ENCODE data around the gene FSTL4. TPM values are rescaled to one million over a fixed set of nuclear protein-coding genes. Genes with fewer than 3 reads are reported as not detected.

Gene FSTL4
- total RNA-seq, 1 experiment from 2014 or later: 2.7 TPM

DNA sequence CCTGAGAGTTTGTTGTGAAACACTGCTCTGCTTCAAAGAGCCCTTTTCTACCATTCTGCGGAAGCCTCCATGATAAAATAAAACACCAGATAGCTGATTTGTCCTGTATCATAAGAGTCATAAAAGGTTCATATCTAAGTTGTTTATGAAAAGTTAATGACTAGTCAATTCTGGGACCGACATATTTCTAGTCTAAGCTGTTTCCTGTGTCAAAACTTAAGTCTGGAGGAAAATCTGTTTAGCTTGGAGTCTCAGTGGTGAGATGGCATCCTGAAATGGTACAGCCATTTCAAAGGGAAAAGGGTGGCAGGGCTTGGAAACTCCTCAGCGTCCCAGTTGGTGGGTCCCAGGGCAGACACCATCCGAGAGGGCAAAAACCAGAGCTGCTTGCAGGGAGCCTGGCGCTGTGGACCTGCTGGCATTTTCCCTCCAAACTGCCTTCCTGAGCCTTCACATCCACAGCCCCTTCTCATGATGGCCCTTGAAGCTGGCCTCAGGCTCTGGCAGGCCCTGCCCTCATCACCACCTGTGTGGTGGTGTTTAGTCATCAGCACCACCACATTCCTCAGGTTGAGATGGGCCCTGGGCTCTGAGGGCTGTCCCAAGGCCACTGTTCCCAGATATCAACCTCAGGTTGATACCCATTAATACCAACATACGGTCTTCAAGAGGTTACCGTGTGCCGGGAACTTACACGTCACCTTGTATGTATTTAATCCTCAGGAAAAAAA is 376.5 kb downstream of the FSTL4 start:
- H3K27ac Mint-ChIP-seq (ENCODE audit: unreplicated experiment): peak overlapping the region; percentile 58
- no peak overlapping the region for H3K4me3 Mint-ChIP-seq (ENCODE audit: unreplicated experiment)
- H3K9me3 ChIP-seq: no peaks in the 10 kb centered on the region
- ChIA-PET POLR2A (no interaction called here), CTCF (no interaction called here)
- intact Hi-C loops (cut with micrococcal nuclease; ENCODE audit: unreplicated experiment): no loop called here
- no peaks in the 10 kb centered on the region for H3K27me3 ChIP-seq (replicated peaks; ENCODE audit: control insufficient read depth, insufficient read depth, low read length)
- BruUV-seq (replicated peaks): no TSS peak
- no peaks in the 10 kb centered on the region for H3K9me3 Mint-ChIP-seq (ENCODE audit: unreplicated experiment)
- H3K4me3 ChIP-seq (ENCODE audit: low read depth, low read length): no peak overlapping the region
- H3K4me1 Mint-ChIP-seq (ENCODE audit: low read depth, unreplicated experiment): peaks cover 15% of the 10 kb centered on the region
- peaks cover 10% of the 10 kb centered on the region for H3K4me1 ChIP-seq
- no peak for DNase-seq
- no peaks in the 10 kb centered on the region for H3K36me3 ChIP-seq (ENCODE audit: control insufficient read depth, insufficient read depth, low read length)
- peaks cover 5% of the 10 kb centered on the region for H3K27me3 Mint-ChIP-seq (ENCODE audit: insufficient read depth, unreplicated experiment)
- H3K36me3 Mint-ChIP-seq (ENCODE audit: insufficient read depth, unreplicated experiment): peaks cover 6% of the 10 kb centered on the region
- TF ChIP-seq, protein P1, sequence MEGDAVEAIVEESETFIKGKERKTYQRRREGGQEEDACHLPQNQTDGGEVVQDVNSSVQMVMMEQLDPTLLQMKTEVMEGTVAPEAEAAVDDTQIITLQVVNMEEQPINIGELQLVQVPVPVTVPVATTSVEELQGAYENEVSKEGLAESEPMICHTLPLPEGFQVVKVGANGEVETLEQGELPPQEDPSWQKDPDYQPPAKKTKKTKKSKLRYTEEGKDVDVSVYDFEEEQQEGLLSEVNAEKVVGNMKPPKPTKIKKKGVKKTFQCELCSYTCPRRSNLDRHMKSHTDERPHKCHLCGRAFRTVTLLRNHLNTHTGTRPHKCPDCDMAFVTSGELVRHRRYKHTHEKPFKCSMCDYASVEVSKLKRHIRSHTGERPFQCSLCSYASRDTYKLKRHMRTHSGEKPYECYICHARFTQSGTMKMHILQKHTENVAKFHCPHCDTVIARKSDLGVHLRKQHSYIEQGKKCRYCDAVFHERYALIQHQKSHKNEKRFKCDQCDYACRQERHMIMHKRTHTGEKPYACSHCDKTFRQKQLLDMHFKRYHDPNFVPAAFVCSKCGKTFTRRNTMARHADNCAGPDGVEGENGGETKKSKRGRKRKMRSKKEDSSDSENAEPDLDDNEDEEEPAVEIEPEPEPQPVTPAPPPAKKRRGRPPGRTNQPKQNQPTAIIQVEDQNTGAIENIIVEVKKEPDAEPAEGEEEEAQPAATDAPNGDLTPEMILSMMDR (IDR thresholded peaks at IDR 0.05; ENCODE audit: insufficient read depth in 1 of 2, low read depth in 1 of 2, low read length in 1 of 2, severe bottlenecking in 1 of 2, unreplicated experiment in 1 of 2): no peak

DNA sequence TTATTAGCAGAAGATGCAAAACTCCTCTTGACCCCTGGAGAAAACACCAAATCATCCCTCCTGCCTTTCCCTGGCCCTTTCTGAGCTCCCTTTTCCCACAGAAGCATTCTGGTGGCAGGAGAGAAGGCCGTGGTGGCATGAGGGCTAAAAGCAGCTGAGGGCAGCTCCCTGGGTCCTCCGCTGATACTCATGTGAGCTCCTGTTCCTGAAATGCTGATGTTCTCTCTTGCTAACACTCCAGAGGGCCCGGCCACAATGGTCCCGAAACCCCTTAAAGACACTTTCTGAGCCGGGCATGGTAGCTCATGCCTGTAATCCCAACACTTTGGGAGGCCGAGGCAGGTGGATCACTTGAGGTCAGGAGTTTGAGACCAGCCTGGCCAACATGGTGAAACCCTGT is 377.4 kb downstream of the FSTL4 start:
- H3K4me3 Mint-ChIP-seq (ENCODE audit: unreplicated experiment): no peak overlapping the region
- H3K36me3 ChIP-seq (ENCODE audit: control insufficient read depth, insufficient read depth, low read length): no peaks in the 10 kb centered on the region
- H3K27me3 Mint-ChIP-seq (ENCODE audit: insufficient read depth, unreplicated experiment): peaks cover 5% of the 10 kb centered on the region
- DNase-seq: no peak
- ChIA-PET CTCF (no interaction called here), POLR2A (no interaction called here)
- H3K27me3 ChIP-seq (replicated peaks; ENCODE audit: control insufficient read depth, insufficient read depth, low read length): no peaks in the 10 kb centered on the region
- TF ChIP-seq, protein P1 (IDR thresholded peaks at IDR 0.05; ENCODE audit: insufficient read depth in 1 of 2, low read depth in 1 of 2, low read length in 1 of 2, severe bottlenecking in 1 of 2, unreplicated experiment in 1 of 2): no peak
- H3K4me1 ChIP-seq: peaks cover under 1% of the 10 kb centered on the region; the same call in 1 of the 2 replicates
- no peaks in the 10 kb centered on the region for H3K9me3 Mint-ChIP-seq (ENCODE audit: unreplicated experiment)
- H3K36me3 Mint-ChIP-seq (ENCODE audit: insufficient read depth, unreplicated experiment): peaks cover 6% of the 10 kb centered on the region
- H3K27ac Mint-ChIP-seq (ENCODE audit: unreplicated experiment): no peak overlapping the region
- no TSS peak for BruUV-seq (replicated peaks)
- intact Hi-C loops (cut with micrococcal nuclease; ENCODE audit: unreplicated experiment): no loop called here
- no peak overlapping the region for H3K4me3 ChIP-seq (ENCODE audit: low read depth, low read length)
- peaks cover 9% of the 10 kb centered on the region for H3K4me1 Mint-ChIP-seq (ENCODE audit: low read depth, unreplicated experiment)
- no peaks in the 10 kb centered on the region for H3K9me3 ChIP-seq

DNA sequence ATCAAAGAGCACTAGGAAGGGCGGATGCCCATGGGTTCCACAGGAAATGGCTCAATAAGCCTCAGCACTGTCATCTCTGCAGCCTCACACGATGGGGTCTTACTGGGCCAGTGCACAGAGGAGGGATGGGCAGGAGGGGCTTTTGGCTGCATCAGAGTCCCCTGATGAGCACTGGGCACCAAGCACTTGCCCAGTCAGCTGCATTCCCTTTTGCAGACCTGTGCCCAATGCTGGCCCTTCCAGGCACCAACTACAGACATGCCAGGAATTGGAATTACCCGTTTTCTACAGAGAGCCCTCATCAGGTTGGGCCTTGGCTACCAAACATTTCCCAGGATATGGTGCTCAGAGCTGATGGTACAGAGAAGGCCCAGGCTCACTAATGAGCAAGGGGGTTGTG is 378.1 kb downstream of the FSTL4 start:
- H3K4me1 ChIP-seq: no peaks in the 10 kb centered on the region
- no peak for DNase-seq
- H3K4me3 ChIP-seq (ENCODE audit: low read depth, low read length): no peak overlapping the region
- Mint-ChIP-seq H3K27ac (ENCODE audit: unreplicated experiment) (no peak overlapping the region), H3K27me3 (ENCODE audit: insufficient read depth, unreplicated experiment) (peaks cover 5% of the 10 kb centered on the region), H3K36me3 (ENCODE audit: insufficient read depth, unreplicated experiment) (peaks cover 6% of the 10 kb centered on the region), H3K9me3 (ENCODE audit: unreplicated experiment) (no peaks in the 10 kb centered on the region), H3K4me3 (ENCODE audit: unreplicated experiment) (no peak overlapping the region), H3K4me1 (ENCODE audit: low read depth, unreplicated experiment) (peaks cover 9% of the 10 kb centered on the region)
- intact Hi-C loops (cut with micrococcal nuclease; ENCODE audit: unreplicated experiment): no loop called here
- ChIA-PET CTCF (no interaction called here), POLR2A (no interaction called here)
- no TSS peak for BruUV-seq (replicated peaks)
- no peaks in the 10 kb centered on the region for H3K27me3 ChIP-seq (replicated peaks; ENCODE audit: control insufficient read depth, insufficient read depth, low read length)
- no peaks in the 10 kb centered on the region for H3K9me3 ChIP-seq
- H3K36me3 ChIP-seq (ENCODE audit: control insufficient read depth, insufficient read depth, low read length): no peaks in the 10 kb centered on the region
- TF ChIP-seq, protein P1 (IDR thresholded peaks at IDR 0.05; ENCODE audit: insufficient read depth in 1 of 2, low read depth in 1 of 2, low read length in 1 of 2, severe bottlenecking in 1 of 2, unreplicated experiment in 1 of 2): no peak
